AG09309 (cell line): Measurements from ENCODE around the gene GPR107.

Experiments used
- DNase-seq: peaks from one replicate; pipeline ENCODE4 v3.0.0-alpha.2; 2010; ENCODE audit warnings: low read depth
- H3K4me3 ChIP-seq: 2 replicates; pipeline ENCODE4 v1.5.1; 2011; ENCODE audit warnings: mild to moderate bottlenecking, low read depth, low read length, moderate library complexity; ENCODE audit not compliant: control insufficient read depth
- CTCF ChIP-seq: IDR thresholded peaks from 2 replicates; pipeline ENCODE4 v1.5.1; 2011; ENCODE audit warnings: mild to moderate bottlenecking, low read depth, low read length, inconsistent platforms; ENCODE audit not compliant: insufficient read depth, control insufficient read depth; ENCODE audit errors: missing control alignments

Gene GPR107

GRCh38 chr9:130058154-130058553 is 4.4 kb downstream of the GPR107 start:
- DNase-seq, result no peak
- peak; percentile 27 for TF ChIP-seq CTCF
- H3K4me3 ChIP-seq, result no peak overlapping the region

- no peak for TF ChIP-seq CTCF
- DNase-seq, result no peak
- H3K4me3 ChIP-seq, result no peak overlapping the region
These were observed 5.2 kb downstream of the GPR107 start for GRCh38 chr9:130058887-130059286.

- no peak for TF ChIP-seq CTCF
- no peak overlapping the region for H3K4me3 ChIP-seq
- DNase-seq, result no peak
These were observed 6.6 kb downstream of the GPR107 start for GRCh38 chr9:130060296-130060695.

- H3K4me3 ChIP-seq, result no peak overlapping the region
- no peak for TF ChIP-seq CTCF
- no peak for DNase-seq
These were observed 9.0 kb downstream of the GPR107 start for GRCh38 chr9:130062750-130063149.

- TF ChIP-seq CTCF, result no peak
- DNase-seq, result no peak
- no peak overlapping the region for H3K4me3 ChIP-seq
These were observed 10.9 kb downstream of the GPR107 start for GRCh38 chr9:130064621-130065020.

GRCh38 chr9:130069048-130069447 is 15.3 kb downstream of the GPR107 start:
- TF ChIP-seq CTCF, result no peak
- H3K4me3 ChIP-seq, result no peak overlapping the region
- no peak for DNase-seq
